Activated naive CD4-positive, alpha-beta T cell treated with anti-CD3 and anti-CD28 coated beads, Interleukin-2, amount 50 U/mL, for 24 hours (primary cell): Measurements from ENCODE around the gene HMGCS2.

Source experiments
- H3K27ac Mint-ChIP-seq: one replicate; pipeline ENCODE4 v1.8.0; 2021; ENCODE audit warnings: mild to moderate bottlenecking, mixed read lengths
- H3K27me3 Mint-ChIP-seq: one replicate; pipeline ENCODE4 v1.8.0; 2021; ENCODE audit warnings: mixed read lengths
- H3K36me3 Mint-ChIP-seq: one replicate; pipeline ENCODE4 v1.8.0; 2021; ENCODE audit warnings: mixed read lengths
- H3K4me1 Mint-ChIP-seq: one replicate; pipeline ENCODE4 v1.8.0; 2021; ENCODE audit warnings: mixed read lengths
- H3K4me3 Mint-ChIP-seq: one replicate; pipeline ENCODE4 v1.8.0; 2021; ENCODE audit warnings: mild to moderate bottlenecking, mixed read lengths
- H3K9me3 Mint-ChIP-seq: one replicate; pipeline ENCODE4 v1.8.0; 2021; ENCODE audit warnings: mixed read lengths

The HMGCS2 gene

DNA sequence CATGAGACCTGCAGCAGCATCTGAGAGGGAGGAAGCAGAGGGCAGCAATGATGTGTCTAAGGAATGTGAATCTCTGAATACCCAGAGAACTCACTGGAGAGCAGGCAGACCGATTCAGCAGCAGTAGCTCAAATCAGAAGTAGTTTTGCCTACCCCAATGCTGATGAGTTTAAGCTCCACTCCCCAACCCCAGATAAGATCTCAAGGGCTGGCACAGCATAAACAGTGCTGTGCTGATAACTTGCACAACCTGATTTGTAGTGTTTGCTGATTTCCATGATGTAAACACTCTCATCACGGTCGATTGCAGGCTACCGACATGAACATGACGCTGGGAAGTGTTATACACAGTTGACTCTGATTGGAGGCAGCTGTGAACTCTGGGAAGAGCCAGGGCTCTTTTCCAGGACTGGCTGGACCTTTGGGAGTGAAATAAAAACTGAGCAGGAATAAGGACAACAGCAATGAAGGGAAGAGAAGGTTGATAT is 11.2 kb upstream of the HMGCS2 start:
- Mint-ChIP-seq H3K4me1 (no peaks in the 10 kb centered on the region), H3K27me3 (peaks cover 1% of the 10 kb centered on the region), H3K27ac (no peak overlapping the region), H3K4me3 (no peak overlapping the region), H3K9me3 (no peaks in the 10 kb centered on the region), H3K36me3 (no peaks in the 10 kb centered on the region)

DNA sequence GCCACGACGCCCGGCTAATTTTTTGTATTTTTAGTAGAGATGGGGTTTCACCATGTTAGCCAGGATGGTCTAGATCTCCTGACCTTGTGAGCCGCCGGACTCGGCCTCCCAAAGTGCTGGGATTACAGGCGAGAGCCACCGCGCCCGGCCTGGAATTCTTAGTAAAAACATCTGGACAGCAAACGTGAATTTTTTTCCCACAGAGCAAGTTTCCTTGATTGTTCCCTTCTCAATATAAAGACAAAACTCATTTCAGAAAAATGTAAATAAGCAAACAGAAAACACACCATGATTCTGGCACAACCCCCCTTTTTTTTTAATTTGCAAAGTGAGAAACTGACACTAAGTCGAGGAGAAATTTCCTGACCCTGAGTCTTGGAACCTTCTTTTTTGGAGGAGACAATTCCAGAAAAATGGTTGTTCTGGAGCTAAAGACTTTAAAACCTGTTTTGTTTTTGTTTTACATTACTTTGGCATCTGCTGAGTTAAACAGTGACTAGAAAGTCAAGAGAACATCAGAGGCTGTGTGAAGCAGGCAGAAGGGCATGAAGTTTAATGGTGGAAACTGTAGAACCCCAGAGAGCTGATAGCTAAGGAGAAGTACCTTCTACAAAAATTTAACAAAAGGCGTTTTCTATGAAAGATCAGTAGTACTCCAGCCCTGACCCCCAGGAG is 10.3 kb upstream of the HMGCS2 start:
- Mint-ChIP-seq H3K4me1 (no peaks in the 10 kb centered on the region), H3K27ac (no peak overlapping the region), H3K27me3 (peaks cover 1% of the 10 kb centered on the region), H3K9me3 (no peaks in the 10 kb centered on the region), H3K36me3 (no peaks in the 10 kb centered on the region), H3K4me3 (no peak overlapping the region)

DNA sequence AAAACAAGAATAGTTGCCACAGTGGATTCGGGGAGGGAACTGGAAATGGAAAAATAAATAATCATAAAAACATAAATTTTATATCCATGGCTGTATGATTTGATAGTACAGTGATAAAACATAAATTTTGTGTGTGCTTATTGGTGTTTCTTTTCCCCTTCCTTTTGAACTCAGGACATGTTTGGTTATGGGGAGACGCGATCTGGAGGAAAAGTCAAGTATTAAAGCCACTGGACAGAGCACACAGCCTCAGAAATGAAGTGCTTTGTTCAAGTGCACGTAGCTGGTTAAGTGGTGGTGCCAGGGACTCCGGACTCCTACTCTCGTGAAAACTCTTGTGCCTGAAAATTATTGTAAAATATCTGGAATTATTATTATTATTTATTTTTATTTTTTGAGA is 9.7 kb upstream of the HMGCS2 start:
- Mint-ChIP-seq H3K4me3 (no peak overlapping the region), H3K27ac (no peak overlapping the region), H3K36me3 (no peaks in the 10 kb centered on the region), H3K4me1 (no peaks in the 10 kb centered on the region), H3K27me3 (peaks cover 3% of the 10 kb centered on the region), H3K9me3 (no peaks in the 10 kb centered on the region)

DNA sequence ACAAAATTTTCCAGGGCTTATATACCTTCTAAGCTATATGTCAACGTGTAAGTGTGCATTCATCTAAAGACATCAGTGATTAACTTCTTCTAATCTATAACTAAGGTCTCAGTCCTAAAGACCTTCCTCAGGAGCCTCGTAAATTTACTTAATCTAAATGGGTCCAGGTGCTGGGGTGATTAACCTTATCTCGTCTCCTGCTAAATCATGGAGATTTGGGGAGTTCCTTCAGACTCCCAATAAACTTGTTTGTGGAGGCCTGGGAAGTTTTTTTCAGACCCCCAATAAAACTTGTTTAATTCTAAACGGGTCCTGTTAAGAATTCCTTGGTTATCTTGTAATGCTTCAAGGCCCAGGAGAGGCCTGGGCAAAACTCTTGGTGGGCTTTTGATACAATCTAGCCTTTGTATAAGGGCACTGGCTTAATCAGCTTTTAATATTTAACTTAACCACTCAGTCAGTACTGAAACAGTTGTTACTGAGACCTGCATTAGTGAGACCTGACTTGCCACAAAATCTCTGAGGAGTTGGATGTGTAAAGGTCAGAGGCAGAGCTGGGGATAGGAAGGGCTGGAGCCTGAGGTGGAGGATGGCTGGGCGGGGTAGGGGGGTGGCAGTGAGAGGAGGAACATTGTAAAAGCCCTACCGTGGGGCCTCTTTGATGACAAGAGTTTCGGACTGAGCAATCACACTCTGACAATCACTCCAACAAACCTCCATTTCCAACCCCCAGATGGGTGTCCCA is 6.2 kb upstream of the HMGCS2 start:
- Mint-ChIP-seq H3K4me1 (no peaks in the 10 kb centered on the region), H3K4me3 (no peak overlapping the region), H3K9me3 (no peaks in the 10 kb centered on the region), H3K36me3 (no peaks in the 10 kb centered on the region), H3K27ac (no peak overlapping the region), H3K27me3 (peaks cover 4% of the 10 kb centered on the region)

DNA sequence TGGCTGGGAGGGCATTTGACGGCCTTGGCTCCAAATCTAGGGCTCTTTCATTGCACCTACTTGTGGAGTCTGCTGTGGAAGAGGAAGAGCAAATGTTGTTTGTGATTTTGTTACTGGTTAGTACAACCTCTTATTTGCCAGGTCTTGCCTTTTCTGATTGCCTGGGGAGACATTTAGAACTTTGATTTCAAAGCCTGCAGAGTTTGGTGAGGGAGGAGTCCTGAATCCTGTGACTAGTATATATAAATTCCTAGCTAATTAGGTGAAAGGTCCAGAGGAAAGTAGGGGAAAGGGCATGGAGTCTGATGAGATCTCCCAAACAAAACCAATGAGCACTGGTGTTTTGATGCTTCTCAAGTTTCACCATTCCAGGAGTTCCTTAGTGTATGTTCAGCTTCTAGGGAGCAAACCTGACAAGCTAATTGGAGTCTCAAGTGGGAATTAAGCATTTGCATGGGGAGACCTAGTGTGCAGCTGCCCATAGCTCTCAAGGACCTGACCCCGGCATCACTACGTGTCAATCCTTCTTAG is 5.1 kb upstream of the HMGCS2 start:
- Mint-ChIP-seq H3K36me3 (no peaks in the 10 kb centered on the region), H3K27me3 (peaks cover 4% of the 10 kb centered on the region), H3K27ac (no peak overlapping the region), H3K4me3 (no peak overlapping the region), H3K4me1 (no peaks in the 10 kb centered on the region), H3K9me3 (no peaks in the 10 kb centered on the region)

DNA sequence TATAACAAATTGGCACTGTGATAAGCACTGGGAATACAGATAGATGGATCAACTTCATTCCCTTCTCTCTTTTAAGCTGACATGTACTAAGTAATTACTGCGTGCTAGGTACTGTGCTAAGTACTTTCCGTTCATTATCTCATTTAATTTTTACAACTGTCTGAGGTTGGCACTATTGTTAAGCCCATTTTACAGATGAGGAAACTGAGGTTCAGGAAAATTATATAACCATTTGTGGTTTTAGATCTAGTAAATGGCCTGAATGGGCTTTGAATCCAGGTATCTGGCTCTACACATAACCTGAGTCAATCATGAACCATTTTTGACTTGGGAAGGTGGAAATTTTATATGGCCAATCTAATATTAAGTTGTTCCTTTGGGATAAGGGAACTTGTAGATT is 3.6 kb upstream of the HMGCS2 start:
- Mint-ChIP-seq H3K27ac (no peak overlapping the region), H3K4me3 (no peak overlapping the region), H3K27me3 (peaks cover 6% of the 10 kb centered on the region), H3K4me1 (no peaks in the 10 kb centered on the region), H3K9me3 (no peaks in the 10 kb centered on the region), H3K36me3 (no peaks in the 10 kb centered on the region)

DNA sequence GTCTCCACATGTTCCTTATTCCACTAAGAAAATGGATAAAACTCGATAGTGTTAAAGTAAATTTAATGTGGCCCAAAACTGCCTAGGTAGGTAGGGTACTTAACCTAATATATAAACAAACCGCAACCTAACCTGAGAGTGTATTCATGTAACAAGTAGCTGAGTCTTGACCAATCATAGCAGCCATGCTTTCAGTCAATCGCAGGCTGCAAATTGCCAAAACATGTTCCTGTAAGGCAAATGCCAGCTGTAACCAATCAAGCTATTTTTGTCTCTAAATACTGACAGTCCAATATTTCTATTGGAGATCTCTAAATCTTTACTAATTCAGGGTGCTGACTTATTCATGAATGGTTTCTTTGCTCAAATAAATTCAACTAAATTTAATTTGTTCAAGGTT is 3.1 kb upstream of the HMGCS2 start:
- H3K27ac Mint-ChIP-seq: no peak overlapping the region
- H3K36me3 Mint-ChIP-seq: no peaks in the 10 kb centered on the region
- no peaks in the 10 kb centered on the region for H3K4me1 Mint-ChIP-seq
- H3K4me3 Mint-ChIP-seq: no peak overlapping the region
- H3K27me3 Mint-ChIP-seq: peaks cover 11% of the 10 kb centered on the region
- no peaks in the 10 kb centered on the region for H3K9me3 Mint-ChIP-seq

DNA sequence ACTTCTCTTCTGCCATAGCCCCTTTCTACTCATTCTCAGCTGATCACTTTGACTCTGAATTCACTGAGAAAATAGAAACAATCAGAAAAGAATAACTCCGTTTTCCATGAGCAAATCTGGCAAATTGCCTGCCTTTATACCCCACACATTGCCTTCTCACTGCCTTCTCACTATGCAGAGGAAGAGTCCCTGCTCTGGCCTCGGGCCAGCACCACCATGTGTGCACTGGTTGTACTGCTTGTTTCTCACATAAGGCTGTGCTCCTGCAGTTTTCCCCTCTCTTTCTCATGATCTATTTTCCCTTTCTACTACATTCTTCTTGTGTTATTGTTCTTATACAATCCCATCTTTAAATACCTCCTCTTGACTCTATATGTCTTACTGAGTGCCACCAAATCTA is 2.3 kb upstream of the HMGCS2 start:
- Mint-ChIP-seq H3K27me3 (peaks cover 9% of the 10 kb centered on the region), H3K27ac (no peak overlapping the region), H3K4me1 (no peaks in the 10 kb centered on the region), H3K36me3 (no peaks in the 10 kb centered on the region), H3K4me3 (no peak overlapping the region), H3K9me3 (no peaks in the 10 kb centered on the region)

DNA sequence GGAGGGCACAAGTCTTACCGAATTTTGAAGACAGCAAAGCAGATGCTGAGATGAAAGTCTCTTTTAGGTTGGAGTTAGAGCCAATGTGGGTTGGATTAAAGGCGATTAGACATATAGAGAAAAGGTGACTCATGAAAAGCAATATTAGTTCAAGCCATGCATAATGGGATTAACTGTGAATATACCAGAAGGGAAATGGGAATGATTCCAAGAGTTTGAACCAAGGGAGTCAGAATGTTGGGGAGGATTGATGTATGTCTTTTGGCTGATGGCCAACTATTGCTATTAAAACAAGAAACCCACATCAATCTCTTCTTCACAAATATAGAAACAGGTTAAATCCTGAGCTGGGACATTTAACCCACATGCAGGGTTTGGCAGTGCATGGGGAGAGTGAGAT is 1.2 kb downstream of the HMGCS2 start:
- Mint-ChIP-seq H3K27me3 (peaks cover 7% of the 10 kb centered on the region), H3K4me3 (no peak overlapping the region), H3K4me1 (no peaks in the 10 kb centered on the region)

DNA sequence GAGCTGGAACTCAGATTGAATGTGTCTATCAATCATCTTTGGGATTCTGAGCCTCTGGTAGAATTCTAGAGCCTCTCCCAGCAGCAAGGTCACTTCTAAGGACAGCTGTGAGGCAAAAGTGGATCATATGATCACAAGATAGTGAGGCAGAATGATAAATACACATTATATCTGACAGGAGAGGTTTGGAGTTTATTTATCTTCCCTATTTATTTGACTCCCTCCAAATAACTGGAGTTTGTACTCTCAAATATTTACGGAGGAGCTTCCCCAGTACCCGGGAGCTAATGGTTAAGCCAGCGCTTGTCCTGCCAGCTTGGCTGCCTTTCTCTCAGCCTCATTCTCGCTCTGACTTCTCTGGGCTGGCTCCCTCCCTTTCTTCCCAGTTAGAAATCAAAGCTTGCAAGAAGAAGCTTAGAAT is 2.3 kb downstream of the HMGCS2 start:
- no peaks in the 10 kb centered on the region for H3K36me3 Mint-ChIP-seq
- no peak overlapping the region for H3K27ac Mint-ChIP-seq
- no peak overlapping the region for H3K4me3 Mint-ChIP-seq
- no peaks in the 10 kb centered on the region for H3K4me1 Mint-ChIP-seq
- no peaks in the 10 kb centered on the region for H3K9me3 Mint-ChIP-seq
- H3K27me3 Mint-ChIP-seq: peaks cover 6% of the 10 kb centered on the region

More for the DNA sequence above, 1.2 kb downstream of the HMGCS2 start:
- Mint-ChIP-seq H3K27ac (no peak overlapping the region), H3K36me3 (no peaks in the 10 kb centered on the region), H3K9me3 (no peaks in the 10 kb centered on the region)

DNA sequence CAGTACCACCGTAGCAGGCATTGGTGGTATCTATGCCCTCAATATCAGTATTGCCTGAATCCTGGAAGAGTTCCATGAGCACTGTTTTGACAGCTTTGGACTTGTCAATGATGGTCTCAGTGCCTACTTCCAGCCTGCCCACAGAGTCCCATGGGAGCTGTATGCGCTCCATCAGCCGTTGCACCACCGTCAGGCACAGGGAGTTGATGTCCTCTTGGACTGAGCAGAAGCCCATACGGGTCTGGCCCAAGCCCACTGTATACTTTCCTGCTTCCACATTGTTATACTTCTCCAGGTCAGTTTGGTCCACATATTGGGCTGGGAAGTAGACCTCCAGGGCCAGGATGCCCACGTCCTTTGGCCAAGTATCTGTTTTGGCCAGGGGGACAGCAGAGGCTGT is 4.5 kb downstream of the HMGCS2 start:
- H3K9me3 Mint-ChIP-seq: no peaks in the 10 kb centered on the region
- H3K36me3 Mint-ChIP-seq: no peaks in the 10 kb centered on the region
- H3K27me3 Mint-ChIP-seq: peaks cover 6% of the 10 kb centered on the region
- H3K4me3 Mint-ChIP-seq: no peak overlapping the region
- no peak overlapping the region for H3K27ac Mint-ChIP-seq
- H3K4me1 Mint-ChIP-seq: no peaks in the 10 kb centered on the region

DNA sequence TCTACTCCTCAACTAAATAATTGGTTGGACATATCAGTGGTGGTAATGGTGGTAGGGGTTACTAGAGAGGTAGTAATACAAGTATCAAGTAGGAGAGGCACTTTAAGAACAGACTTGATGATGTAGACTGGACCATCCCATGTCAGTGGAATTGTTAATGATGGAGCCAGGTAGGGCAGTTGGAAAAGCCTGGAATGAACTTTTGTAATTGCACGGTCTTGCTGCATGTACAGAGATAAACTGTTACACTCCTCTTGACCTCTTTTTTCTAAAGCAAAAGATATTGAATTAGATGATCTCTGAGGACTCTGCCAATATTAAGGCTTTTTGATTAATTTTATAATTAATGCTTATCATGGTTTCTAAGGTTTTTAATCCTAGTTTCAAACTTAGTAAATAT is 5.8 kb downstream of the HMGCS2 start:
- Mint-ChIP-seq H3K27ac (no peak overlapping the region), H3K27me3 (peaks cover 6% of the 10 kb centered on the region), H3K36me3 (no peaks in the 10 kb centered on the region), H3K4me1 (no peaks in the 10 kb centered on the region), H3K4me3 (no peak overlapping the region), H3K9me3 (no peaks in the 10 kb centered on the region)

DNA sequence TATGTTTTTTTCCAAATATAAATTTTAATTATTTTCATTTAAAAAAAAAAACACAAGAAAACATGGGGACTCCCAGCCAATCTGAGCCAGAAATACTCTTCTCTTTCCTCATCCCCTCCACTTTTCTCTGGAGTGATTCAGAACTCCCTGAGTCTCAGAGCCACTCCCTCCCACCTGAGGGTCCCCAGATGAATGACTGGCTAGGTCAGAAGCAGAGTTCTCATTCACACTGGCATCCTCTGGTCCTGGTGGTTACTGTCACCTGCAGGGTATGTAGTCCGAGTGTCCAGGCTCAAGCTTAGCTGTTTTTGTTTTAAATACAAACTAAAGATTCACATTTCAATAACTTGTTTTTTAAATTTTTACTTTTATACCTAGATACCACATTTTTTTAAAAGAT is 6.3 kb downstream of the HMGCS2 start:
- no peaks in the 10 kb centered on the region for H3K4me1 Mint-ChIP-seq
- H3K27me3 Mint-ChIP-seq: peaks cover 6% of the 10 kb centered on the region
- H3K36me3 Mint-ChIP-seq: no peaks in the 10 kb centered on the region
- H3K27ac Mint-ChIP-seq: no peak overlapping the region
- H3K9me3 Mint-ChIP-seq: no peaks in the 10 kb centered on the region
- H3K4me3 Mint-ChIP-seq: no peak overlapping the region

DNA sequence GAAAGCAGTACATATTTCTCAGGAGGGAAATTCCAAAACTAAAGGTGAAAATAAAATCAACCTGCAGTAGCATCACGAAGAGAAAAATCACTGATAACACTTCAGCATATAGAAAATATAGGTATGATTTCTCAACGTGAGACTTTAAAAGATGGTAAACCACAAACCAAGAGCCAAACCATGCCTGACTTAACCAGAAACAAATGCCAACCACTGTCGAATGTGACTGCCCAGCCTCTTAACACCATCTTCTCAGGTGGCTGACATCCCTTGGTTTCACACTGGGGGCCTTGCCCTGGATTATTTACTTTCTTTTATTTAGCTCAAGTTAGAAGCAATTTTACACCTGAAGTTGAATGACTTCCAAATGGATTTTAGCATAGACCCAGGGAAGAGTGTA is 10.1 kb downstream of the HMGCS2 start:
- H3K27ac Mint-ChIP-seq: no peak overlapping the region
- no peaks in the 10 kb centered on the region for H3K36me3 Mint-ChIP-seq
- H3K27me3 Mint-ChIP-seq: no peaks in the 10 kb centered on the region
- H3K4me1 Mint-ChIP-seq: no peaks in the 10 kb centered on the region
- no peak overlapping the region for H3K4me3 Mint-ChIP-seq
- H3K9me3 Mint-ChIP-seq: no peaks in the 10 kb centered on the region

DNA sequence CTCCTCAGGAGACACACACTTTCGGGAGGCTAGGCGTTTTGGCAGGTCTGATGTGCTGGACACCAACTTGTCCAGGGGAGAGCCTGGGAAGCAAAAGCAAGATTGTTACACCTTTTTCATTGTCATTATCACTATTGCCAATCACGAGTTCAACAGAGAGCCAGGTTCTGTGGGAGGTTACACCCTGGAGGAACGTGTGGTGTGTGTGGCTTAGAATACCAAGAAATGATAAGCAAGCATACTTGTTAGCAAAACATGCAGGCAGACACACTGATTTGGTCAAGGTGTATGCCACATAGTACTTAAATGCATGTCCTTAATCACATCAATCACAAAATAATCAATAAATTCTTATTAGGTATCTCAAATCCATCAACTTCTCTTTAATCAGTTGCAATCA is 16.1 kb downstream of the HMGCS2 start:
- Mint-ChIP-seq H3K4me1 (no peaks in the 10 kb centered on the region), H3K27me3 (no peaks in the 10 kb centered on the region), H3K4me3 (no peak overlapping the region), H3K36me3 (no peaks in the 10 kb centered on the region), H3K9me3 (no peaks in the 10 kb centered on the region), H3K27ac (no peak overlapping the region)

DNA sequence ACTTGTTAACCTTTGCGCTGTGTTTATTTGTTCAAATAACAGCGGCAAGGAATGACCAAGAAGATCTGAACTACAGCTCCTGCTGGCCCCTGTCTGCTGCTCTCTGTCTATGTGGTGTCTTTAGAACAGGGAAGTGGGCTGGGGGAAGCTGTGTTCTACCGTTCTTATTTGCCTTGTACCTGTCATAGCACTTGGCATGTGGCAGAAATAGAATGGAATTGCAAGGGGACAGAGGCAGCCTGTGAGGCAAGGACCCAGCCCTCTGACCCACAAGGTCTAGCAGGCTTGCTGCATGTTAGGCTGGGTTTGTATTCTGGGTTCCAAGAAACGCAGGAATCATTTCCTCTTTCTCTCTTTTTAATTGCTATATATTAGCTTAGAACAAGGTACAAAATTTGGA is 20.7 kb downstream of the HMGCS2 start:
- Mint-ChIP-seq H3K4me3 (no peak overlapping the region), H3K27me3 (no peaks in the 10 kb centered on the region), H3K9me3 (no peaks in the 10 kb centered on the region), H3K4me1 (peaks cover 6% of the 10 kb centered on the region), H3K27ac (no peak overlapping the region), H3K36me3 (no peaks in the 10 kb centered on the region)
